A673 (cell line): Measurements from ENCODE around the gene IL2. TPM values are rescaled to one million over a fixed set of nuclear protein-coding genes. Genes with fewer than 3 reads are reported as not detected.

Experiments
- BruUV-seq: library from RNA; stranded (reverse); fragments of 400-500 nt; replicated peaks from 2 replicates; lab custom pipeline; 2021; lab: Mats Ljungman, UMichigan
- CTCF ChIA-PET: fragments of 300-600 bp; sonication (Branson Sonifier 250); formaldehyde crosslinking; loops from one replicate; lab custom pipeline; 2022; ENCODE audit warnings: antibody characterized with exemption; lab: Charles Lee
- POLR2A ChIA-PET: fragments of 300-600 bp; sonication (Branson Sonifier 250); formaldehyde crosslinking; loops from one replicate; lab custom pipeline; 2022; ENCODE audit warnings: antibody characterized with exemption; ENCODE audit not compliant: low non-redundant PET; lab: Charles Lee
- DNase-seq: peaks from one replicate; pipeline ENCODE4 v3.0.0-alpha.2; 2015; ENCODE audit warnings: low spot score
- H3K27ac ChIP-seq: fragments of 200-600 bp; sonication (generic); 2 replicates; pipeline ENCODE4 v1.5.1; 2016; ENCODE audit warnings: mixed run types, low read depth, mild to moderate bottlenecking, mixed read lengths, antibody characterized with exemption, low read length; ENCODE audit not compliant: poor library complexity, severe bottlenecking
- H3K27me3 ChIP-seq: fragments of 200-600 bp; sonication (generic); replicated peaks from 2 replicates; pipeline ENCODE4 v1.6.1; 2017; ENCODE audit warnings: mixed run types, low read depth, mild to moderate bottlenecking, mixed read lengths, antibody characterized with exemption, low read length; ENCODE audit not compliant: insufficient read depth, poor library complexity
- H3K36me3 ChIP-seq: fragments of 200-600 bp; sonication (generic); 2 replicates; pipeline ENCODE4 v1.6.1; 2016; ENCODE audit warnings: mixed run types, mild to moderate bottlenecking, mixed read lengths, antibody characterized with exemption, low read length; ENCODE audit not compliant: insufficient read depth, poor library complexity, severe bottlenecking
- H3K4me1 ChIP-seq: fragments of 200-600 bp; sonication (generic); 2 replicates; pipeline ENCODE4 v1.6.1; 2017; ENCODE audit warnings: mixed run types, mild to moderate bottlenecking, mixed read lengths, antibody characterized with exemption, low read length; ENCODE audit not compliant: insufficient read depth, poor library complexity, severe bottlenecking
- H3K4me3 ChIP-seq: fragments of 200-600 bp; sonication (generic); 2 replicates; pipeline ENCODE4 v1.5.1; 2016; ENCODE audit warnings: low read depth, mixed run types, mild to moderate bottlenecking, mixed read lengths, low read length; ENCODE audit not compliant: poor library complexity, severe bottlenecking
- H3K9me3 ChIP-seq: fragments of 200-600 bp; sonication (generic); 2 replicates; pipeline ENCODE4 v1.6.1; 2016; ENCODE audit warnings: mixed run types, low read depth, mild to moderate bottlenecking, mixed read lengths, antibody characterized with exemption, low read length; ENCODE audit not compliant: poor library complexity, severe bottlenecking
- EZH2 ChIP-seq: fragments of 200-600 bp; sonication (generic); IDR thresholded peaks from 2 replicates; pipeline ENCODE4 v1.6.1; 2017; ENCODE audit warnings: borderline replicate concordance, low read depth, mild to moderate bottlenecking, mixed read lengths, antibody characterized with exemption, low read length; ENCODE audit not compliant: poor library complexity, severe bottlenecking
- intact Hi-C: fragments of 100-400 bp; cut with micrococcal nuclease; formaldehyde crosslinking; loops from one replicate; pipeline ENCODE4 v1.10.0; 2022; ENCODE audit not compliant: unreplicated experiment
- total RNA-seq: library from RNA; stranded (reverse); gene quantifications from 2 replicates; pipeline ENCODE4 v1.2.3, GENCODE V29; 2021
- TF ChIP-seq, protein P1 (sequence below): fragments of 300-800, 200-600 bp; sonication (generic); conservative IDR thresholded peaks from 2 replicates; pipeline ENCODE4 v1.5.1; 2017; ENCODE audit warnings: low read depth, mild to moderate bottlenecking, antibody characterized with exemption, low read length, moderate library complexity, mixed read lengths

Gene IL2
- total RNA-seq, 1 experiment from 2014 or later, result not detected

DNA sequence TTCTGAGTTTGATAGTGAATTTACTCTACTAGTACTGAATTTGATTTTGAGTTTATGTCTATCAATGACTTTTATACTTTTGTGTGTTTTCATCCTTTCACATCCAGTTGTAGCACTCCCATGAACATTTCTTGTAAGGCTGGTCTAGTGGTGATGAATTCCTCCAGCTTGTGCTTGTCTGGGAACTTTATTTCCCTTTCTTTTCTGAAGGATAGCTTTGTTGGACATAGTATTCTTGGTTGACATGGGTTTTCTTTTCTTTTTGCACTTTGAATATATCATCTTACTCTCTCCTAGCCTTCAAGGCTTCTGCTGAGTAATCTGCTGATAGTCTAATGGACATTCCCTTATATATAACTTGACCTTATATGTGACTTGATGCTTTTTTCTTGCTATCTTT, 32.5 kb upstream of the IL2 start:
- DNase-seq, result no peak
- no peaks in the 10 kb centered on the region for H3K4me1 ChIP-seq
- no peak for TF ChIP-seq EZH2
- TF ChIP-seq, protein P1, sequence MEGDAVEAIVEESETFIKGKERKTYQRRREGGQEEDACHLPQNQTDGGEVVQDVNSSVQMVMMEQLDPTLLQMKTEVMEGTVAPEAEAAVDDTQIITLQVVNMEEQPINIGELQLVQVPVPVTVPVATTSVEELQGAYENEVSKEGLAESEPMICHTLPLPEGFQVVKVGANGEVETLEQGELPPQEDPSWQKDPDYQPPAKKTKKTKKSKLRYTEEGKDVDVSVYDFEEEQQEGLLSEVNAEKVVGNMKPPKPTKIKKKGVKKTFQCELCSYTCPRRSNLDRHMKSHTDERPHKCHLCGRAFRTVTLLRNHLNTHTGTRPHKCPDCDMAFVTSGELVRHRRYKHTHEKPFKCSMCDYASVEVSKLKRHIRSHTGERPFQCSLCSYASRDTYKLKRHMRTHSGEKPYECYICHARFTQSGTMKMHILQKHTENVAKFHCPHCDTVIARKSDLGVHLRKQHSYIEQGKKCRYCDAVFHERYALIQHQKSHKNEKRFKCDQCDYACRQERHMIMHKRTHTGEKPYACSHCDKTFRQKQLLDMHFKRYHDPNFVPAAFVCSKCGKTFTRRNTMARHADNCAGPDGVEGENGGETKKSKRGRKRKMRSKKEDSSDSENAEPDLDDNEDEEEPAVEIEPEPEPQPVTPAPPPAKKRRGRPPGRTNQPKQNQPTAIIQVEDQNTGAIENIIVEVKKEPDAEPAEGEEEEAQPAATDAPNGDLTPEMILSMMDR, result no peak
- ChIA-PET CTCF (no interaction called here), POLR2A (no interaction called here)
- H3K27me3 ChIP-seq, result no peaks in the 10 kb centered on the region
- H3K36me3 ChIP-seq, result no peaks in the 10 kb centered on the region
- intact Hi-C loops, result no loop called here
- no peak overlapping the region for H3K27ac ChIP-seq
- H3K4me3 ChIP-seq, result no peak overlapping the region
- no TSS peak for BruUV-seq
- peaks cover 16% of the 10 kb centered on the region for H3K9me3 ChIP-seq

- Histone ChIP-seq H3K27me3 (no peaks in the 10 kb centered on the region), H3K36me3 (no peaks in the 10 kb centered on the region), H3K9me3 (peaks cover 4% of the 10 kb centered on the region), H3K27ac (no peak overlapping the region), H3K4me3 (no peak overlapping the region), H3K4me1 (no peaks in the 10 kb centered on the region)
- no TSS peak for BruUV-seq
- TF ChIP-seq EZH2, result no peak
- TF ChIP-seq, protein P1, result no peak
- CTCF ChIA-PET, result no interaction called here
- no peak for DNase-seq
- POLR2A ChIA-PET, result no interaction called here
- intact Hi-C loops, result no loop called here
Measured at GRCh38 chr4:122483481-122483880, 27.0 kb upstream of the IL2 start.

- no peak overlapping the region for H3K27ac ChIP-seq
- no peak overlapping the region for H3K4me3 ChIP-seq
- POLR2A ChIA-PET, result no interaction called here
- no peaks in the 10 kb centered on the region for H3K36me3 ChIP-seq
- CTCF ChIA-PET, result no interaction called here
- BruUV-seq, result no TSS peak
- no peak for DNase-seq
- no peaks in the 10 kb centered on the region for H3K9me3 ChIP-seq
- H3K4me1 ChIP-seq, result no peaks in the 10 kb centered on the region
- no peaks in the 10 kb centered on the region for H3K27me3 ChIP-seq
- TF ChIP-seq, protein P1, result no peak
- no peak for TF ChIP-seq EZH2
- intact Hi-C loops, result no loop called here
Measured at GRCh38 chr4:122481766-122482405, 25.4 kb upstream of the IL2 start.
